Stimulated activated CD8-positive, alpha-beta memory T cell treated with anti-CD3 and anti-CD28 coated beads, Interleukin-2, amount 100 ng/mL, for 1 hour (primary cell): Measurements from ENCODE around the gene SLC25A28.
"Not testable (repeated sequence)": the region's sequence is repeated elsewhere in the genome, so short reads cannot be mapped to it uniquely, and the experiment has no call there.

Experiments
- DNase-seq, 2 donors: peaks; one replicate each; pipeline ENCODE4 v3.0.0-alpha.2; 2020; ENCODE audit warnings: low read depth in 2 of 2

SLC25A28 gene

GRCh38 chr10:99628923-99629624, 8.8 kb upstream of the SLC25A28 start:
- DNase-seq = no peak

DNA sequence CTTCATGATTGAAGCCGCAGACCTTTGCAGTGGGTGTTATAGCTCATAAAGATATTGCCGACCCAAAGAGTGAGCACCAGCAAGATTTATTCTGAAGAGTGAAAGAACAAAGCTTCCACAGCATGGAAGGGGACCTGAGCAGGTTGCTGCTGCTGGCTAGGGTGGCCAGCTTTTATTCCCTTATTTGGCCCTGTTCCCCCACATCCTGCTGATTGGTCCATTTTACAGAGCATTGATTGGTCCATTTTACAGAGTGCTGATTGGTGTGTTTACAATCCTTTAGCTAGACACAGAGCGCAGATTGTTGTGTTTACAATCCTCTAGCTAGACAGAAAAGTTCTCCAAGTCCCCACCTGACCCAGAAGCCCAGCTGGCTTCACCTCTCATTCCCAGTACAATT, 4.9 kb upstream of the SLC25A28 start:
- not testable (repeated sequence) for DNase-seq

DNA sequence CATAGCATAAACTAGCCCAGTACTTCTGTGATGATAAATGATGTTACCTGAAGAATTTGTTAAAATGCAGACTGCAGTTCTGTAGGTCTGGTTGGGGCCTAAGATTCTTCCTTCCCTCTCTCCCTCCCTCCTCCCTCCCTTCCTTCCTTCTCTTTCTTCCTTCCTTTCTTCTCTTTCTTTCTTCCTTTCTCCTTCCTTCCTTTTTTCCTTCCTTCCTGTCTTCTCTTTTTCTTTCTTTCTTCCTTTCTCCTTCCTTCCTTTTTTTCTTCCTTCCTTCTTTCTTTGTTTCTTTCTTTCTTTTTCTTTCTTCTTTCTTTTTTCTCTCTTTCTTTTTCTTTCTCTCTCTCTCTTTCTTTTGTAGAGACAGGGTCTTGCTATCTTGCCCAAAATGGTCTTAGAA, 3.7 kb upstream of the SLC25A28 start:
- DNase-seq = no peak

- DNase-seq = no peak
Observed at GRCh38 chr10:99621454-99622251, 1.4 kb upstream of the SLC25A28 start.

GRCh38 chr10:99620711-99621453, 643 bp upstream of the SLC25A28 start:
- peak; percentile 79 to 80 for DNase-seq

GRCh38 chr10:99619090-99619800, 994 bp downstream of the SLC25A28 start:
- DNase-seq = no peak

DNA sequence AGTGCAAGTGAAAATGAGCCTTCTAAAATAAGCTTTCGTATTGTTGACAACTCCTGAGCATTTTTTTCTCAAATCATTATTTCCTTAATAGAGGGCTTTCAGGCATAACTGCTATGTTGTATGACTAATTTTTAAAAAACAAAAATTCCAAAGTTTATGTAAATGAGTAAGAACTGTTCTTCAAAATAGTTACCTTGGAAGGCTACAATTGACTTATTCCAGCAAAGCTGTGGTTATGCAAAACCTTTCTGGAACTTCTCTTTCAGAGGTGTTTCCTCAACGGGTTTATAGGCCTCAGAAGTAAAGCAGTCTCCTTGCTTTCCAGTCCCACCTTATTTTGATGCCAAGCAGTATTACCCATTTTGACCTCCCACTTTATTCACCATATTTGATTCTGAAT, 2.5 kb downstream of the SLC25A28 start:
- DNase-seq = no peak

- DNase-seq = no peak
Observed at GRCh38 chr10:99615426-99615825, 4.8 kb downstream of the SLC25A28 start.

DNA sequence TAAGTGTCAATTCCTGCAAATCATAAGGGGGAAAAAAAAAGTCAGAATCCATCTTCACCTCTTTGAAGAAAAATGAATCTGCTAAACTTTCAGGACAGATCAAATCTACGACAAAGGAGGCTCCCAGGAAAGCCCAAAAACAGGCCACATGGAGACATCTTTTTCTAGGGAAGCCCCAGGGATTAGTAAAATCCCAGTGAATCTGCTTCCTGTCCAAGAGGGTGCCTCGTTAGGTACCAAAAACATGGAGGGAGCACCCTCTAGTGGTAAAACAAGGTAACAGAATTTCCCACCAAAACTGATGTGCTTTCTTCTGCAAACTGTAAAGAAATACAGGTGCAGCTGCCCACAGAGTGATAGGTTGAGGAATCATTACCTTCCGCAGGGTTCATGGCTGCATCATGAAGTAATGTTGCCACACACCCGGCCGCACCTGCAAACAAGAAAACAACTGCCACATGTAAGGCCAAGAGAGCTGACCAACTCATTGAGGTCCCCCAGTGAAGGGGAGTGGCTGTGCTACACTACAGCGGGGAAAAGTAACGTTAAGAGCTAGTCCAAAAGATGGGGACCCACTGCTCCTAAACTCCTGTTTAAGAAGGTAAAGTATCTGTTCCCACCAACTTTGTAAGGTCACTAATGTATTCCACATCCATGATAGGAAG, 7.9 kb downstream of the SLC25A28 start:
- DNase-seq = no peak

GRCh38 chr10:99611326-99611725, 8.9 kb downstream of the SLC25A28 start:
- DNase-seq = no peak

- no peak for DNase-seq
Observed at GRCh38 chr10:99610221-99610620, 10.0 kb downstream of the SLC25A28 start.

DNA sequence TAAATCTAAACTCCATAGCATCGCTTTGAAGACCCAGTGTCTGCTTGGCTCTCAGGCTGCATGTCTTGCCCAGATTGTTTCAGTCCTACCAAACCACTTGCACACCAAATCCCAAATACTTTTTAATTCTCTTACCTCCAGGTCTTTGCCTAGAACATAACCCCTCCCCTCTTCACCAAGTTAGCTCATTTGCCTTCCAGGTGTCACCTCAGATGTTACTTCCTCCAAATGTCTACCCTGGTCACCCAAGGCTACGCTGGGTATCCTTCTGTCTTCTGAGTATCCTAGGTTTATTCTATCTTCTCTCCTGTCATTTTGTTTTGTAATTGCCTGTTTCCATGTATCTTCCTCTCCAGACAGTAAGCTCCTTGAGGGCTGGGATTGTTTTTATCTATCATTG, 11.1 kb downstream of the SLC25A28 start:
- DNase-seq = no peak

DNA sequence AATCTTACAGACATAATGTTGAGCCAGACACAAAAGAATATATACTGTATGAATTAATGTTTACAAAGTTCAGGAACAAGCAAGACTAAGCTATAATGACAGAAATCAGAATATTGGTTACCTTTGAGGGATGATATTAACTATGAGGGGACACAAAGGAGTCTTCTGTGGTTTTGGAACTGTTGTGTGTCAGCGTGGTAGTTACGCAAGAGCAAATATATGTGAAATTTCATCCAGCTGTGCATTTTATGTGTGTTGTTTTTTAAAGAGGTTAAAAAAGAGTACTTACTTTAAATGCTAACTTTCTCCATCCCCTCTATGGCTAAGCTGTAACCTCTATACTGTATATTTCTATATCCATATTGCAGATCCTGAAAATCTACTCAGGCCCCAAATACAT, 14.9 kb downstream of the SLC25A28 start:
- no peak for DNase-seq

DNA sequence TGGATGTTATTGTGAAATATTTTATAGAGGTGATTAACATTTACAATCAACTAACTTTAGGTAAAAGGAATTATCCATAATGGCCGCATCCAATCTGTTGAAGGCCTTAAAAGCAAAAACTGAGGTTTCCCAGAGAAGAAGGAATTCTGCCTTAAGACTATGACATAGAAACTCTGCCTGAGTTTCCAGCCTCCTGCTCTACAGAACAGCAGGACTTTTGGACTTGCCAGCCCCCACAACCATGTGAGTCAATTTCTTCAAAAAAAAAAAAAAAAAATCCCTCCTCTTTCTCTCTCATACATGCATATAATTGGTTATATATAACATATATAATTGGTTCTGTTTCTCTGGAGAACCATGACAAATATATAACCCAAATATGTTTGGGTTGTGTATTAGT, 15.4 kb downstream of the SLC25A28 start:
- DNase-seq = no peak

DNA sequence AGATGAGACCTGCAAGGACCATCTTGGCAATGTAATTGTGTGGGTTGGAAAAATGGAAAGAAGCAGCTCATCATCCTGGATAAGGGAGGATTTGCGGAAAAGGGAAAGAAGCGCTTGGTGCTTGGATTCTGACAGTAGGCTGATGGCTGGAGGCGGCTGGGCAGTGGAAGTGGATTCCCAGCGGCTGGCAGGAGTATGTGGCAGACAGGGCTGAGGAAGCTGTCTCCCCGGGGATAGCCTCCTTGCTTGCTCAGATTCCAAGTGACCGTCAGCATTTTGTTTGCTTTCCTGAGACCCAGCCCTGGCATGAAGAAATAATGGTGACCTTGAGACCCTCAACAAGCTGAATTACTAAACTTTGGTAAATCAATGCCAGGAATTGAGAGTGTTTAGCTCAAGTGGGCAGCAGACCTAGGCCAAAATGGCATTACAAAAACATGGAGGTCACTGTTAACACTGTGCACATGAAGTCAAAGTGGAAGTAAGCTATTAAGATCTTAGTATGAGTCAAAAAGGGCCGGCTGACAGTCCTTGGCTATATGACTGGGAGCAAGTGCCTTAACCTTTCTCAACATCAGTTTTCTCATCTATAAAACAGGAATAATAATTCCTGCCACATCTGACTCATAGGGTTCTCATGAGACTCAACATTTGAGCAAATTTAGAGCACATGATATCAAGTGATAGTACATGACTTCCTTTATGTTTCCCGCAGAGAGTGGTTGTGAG, 21.3 kb downstream of the SLC25A28 start:
- no peak for DNase-seq

DNA sequence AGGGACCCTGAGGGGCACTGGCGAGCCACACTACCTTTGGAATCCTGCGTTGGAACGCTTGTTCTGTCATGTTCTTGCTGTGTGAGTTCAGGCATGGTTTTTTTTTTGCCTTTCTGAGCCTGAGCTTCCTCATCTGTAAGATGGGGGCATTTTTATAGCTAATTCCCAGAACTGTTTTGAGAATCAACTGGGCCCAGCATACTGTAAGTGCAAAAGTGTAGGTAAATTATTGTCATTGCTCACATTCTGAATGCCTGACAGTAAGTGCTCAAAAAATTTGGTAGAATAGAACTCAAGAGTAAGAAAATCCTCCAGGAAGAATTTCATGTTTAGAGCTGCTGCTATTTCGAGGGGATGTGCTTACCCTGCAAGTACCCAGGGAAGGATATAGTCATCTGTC, 22.2 kb downstream of the SLC25A28 start:
- DNase-seq = no peak

- not testable (repeated sequence) for DNase-seq
Observed at GRCh38 chr10:99596708-99597107, 23.5 kb downstream of the SLC25A28 start.

- no peak for DNase-seq
Observed at GRCh38 chr10:99595770-99596465, 24.3 kb downstream of the SLC25A28 start.

GRCh38 chr10:99595236-99595635, 25.0 kb downstream of the SLC25A28 start:
- no peak for DNase-seq

GRCh38 chr10:99593312-99593711, 26.9 kb downstream of the SLC25A28 start:
- DNase-seq = no peak
